Spleen (tissue), 11 donors: Measurements from ENCODE around the gene RNGTT. TPM values are rescaled to one million over a fixed set of nuclear protein-coding genes. Genes with fewer than 3 reads are reported as not detected.
"Not testable (repeated sequence)": the region's sequence is repeated elsewhere in the genome, so short reads cannot be mapped to it uniquely, and the experiment has no call there.

Experiments
- DNase-seq: peaks from one replicate; pipeline ENCODE4 v3.0.0-alpha.2; 2020
- H3K27ac ChIP-seq, 8 donors: fragments of 200-600 bp; sonication (generic) in 7 of 8; 1 replicate in 4 of 8; 2 replicates in 4 of 8; pipeline versions ENCODE4 v1.5.0 to v1.8.0; 2016 to 2021; ENCODE audit warnings: inconsistent platforms in 4 of 8, mild to moderate bottlenecking in 4 of 8, moderate library complexity in 1 of 8
- H3K27me3 ChIP-seq, 7 donors: fragments of 200-600 bp; sonication (generic) in 6 of 7; replicated peaks in 1 of 7; 1 replicate in 4 of 7; 2 replicates in 3 of 7; pipeline versions ENCODE4 v1.5.0 to v1.8.0; 2016 to 2021; ENCODE audit warnings: inconsistent platforms in 3 of 7, mild to moderate bottlenecking in 1 of 7
- H3K36me3 ChIP-seq, 6 donors: fragments of 200-600 bp; sonication (generic) in 5 of 6; 1 replicate in 4 of 6; 2 replicates in 2 of 6; pipeline versions ENCODE4 v1.5.0 to v1.8.0; 2016 to 2021; ENCODE audit warnings: inconsistent platforms in 2 of 6
- H3K4me1 ChIP-seq, 6 donors: fragments of 200-600 bp; sonication (generic) in 5 of 6; 1 replicate in 3 of 6; 2 replicates in 3 of 6; pipeline versions ENCODE4 v1.5.0 to v1.8.0; 2016 to 2021; ENCODE audit warnings: inconsistent platforms in 3 of 6
- H3K4me3 ChIP-seq, 8 donors: fragments of 200-600 bp; sonication (generic) in 7 of 8; 1 replicate in 4 of 8; 2 replicates in 4 of 8; pipeline versions ENCODE4 v1.5.0 to v1.8.0; 2016 to 2021; ENCODE audit warnings: inconsistent platforms in 4 of 8, mild to moderate bottlenecking in 4 of 8, moderate library complexity in 2 of 8
- H3K9me3 ChIP-seq, 8 donors: fragments of 200-600 bp; sonication (generic) in 7 of 8; 1 replicate in 4 of 8; 2 replicates in 4 of 8; pipeline versions ENCODE4 v1.5.0 to v1.8.0; 2016 to 2021; ENCODE audit warnings: inconsistent platforms in 4 of 8
- POLR2A ChIP-seq, 3 donors: fragments of 450-650 bp; IDR thresholded peaks; one replicate each; pipeline ENCODE4 v1.5.1; 2017; ENCODE audit warnings: antibody characterized with exemption in 3 of 3, mild to moderate bottlenecking in 1 of 3
- POLR2AphosphoS5 ChIP-seq, 3 donors: sonication (generic); formaldehyde crosslinking; IDR thresholded peaks; one replicate each; pipeline ENCODE4 v1.5.1; 2017; ENCODE audit warnings: antibody characterized with exemption in 3 of 3
- WGBS, 5 donors: extraction: QIAGEN DNeasy Blood & Tissue Kit in 3 of 5; methylation state at CpG; one replicate each; pipeline versions ENCODE4 v1.1.5 to v1.1.7; 2013 to 2018; 5-methylcytosine and 5-hydroxymethylcytosine counted together
- intact Hi-C: fragments of 100-400 bp; cut with DNase I; formaldehyde crosslinking; loops from one replicate; pipeline ENCODE4 v1.15.0; 2023; ENCODE audit warnings: low total_unique reads
- polyA plus RNA-seq, 3 donors: library from polyadenylated mRNA; stranded (reverse); fragments of 200-250 nt; gene quantifications; one replicate each; pipeline ENCODE4 v1.2.1, GENCODE V29; 2013
- total RNA-seq, 7 donors: library from RNA; depleted of rRNA in 3 of 7; stranded (reverse); fragments of >200 nt in 3 of 7; fragmentation: NEBNext Ultra II Directional in 4 of 7; extraction: Animal tissue kit (Norgen Biotek cat#: 25700) in 4 of 7; gene quantifications; one replicate each; pipeline versions ENCODE4 v1.1.0 to v1.2.1, GENCODE V29; 2016 to 2021
- TF ChIP-seq, protein P1 (sequence below), 11 experiments: fragments of 200-600 bp in 7 of 11; fragments of 450-650 bp in 4 of 11; sonication (generic) in 4 of 11; IDR thresholded peaks in 8 of 11; conservative IDR thresholded peaks in 3 of 11; 1 replicate in 7 of 11; 2 replicates in 4 of 11; pipeline versions ENCODE4 v1.4.0 to v1.8.0; 2016 to 2021; ENCODE audit warnings: antibody characterized with exemption in 11 of 11, inconsistent platforms in 4 of 11, mild to moderate bottlenecking in 1 of 11
- donor health status: healthy with polysubstance abuse.
- donor health status: DM: no; HTN: no; CAD: no; lungs with moderate emphysema.
- donor health status: DM: no; HTN: no; CAD: no.
- donor health status: Bipolar disorder and iron deficiency.
- donor health status: healthy.
- donor health status: DM: no; HTN: no; CAD: no.
- donor health status: DM: yes; HTN: yes; CAD: no.

RNGTT gene
- total and polyA plus RNA-seq, 10 donors = 9.4 to 27.1 (median 17.6) TPM

DNA sequence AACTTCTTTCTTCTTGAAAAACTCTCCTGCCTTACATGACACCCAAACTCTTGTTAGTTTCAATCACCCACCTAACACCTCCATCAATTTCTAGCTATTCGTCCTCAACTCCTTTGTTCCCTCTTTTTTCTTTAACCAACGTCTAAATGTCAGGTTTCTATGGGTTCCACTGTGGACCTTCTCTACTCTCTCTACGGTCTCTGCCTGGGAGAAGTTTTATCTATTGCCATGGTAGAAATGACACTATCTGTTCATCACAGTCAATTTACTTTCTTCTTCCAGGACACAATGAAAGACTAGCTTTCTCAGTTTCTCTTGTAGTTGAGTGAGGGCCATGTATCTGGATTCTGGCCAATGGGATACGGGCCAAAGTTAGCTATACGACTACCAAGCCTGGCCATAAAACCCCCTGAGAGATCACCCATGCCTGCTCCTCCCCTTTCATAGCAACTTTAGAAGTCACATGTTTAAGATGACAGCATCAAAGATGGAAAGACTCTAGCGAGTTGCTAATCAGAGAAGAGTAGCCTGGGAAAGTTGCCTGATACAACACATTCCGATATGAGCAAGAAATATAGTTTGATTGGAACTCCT is 17.9 kb downstream of the RNGTT start:
- no peak for DNase-seq
- no peaks in the 10 kb centered on the region for H3K27me3 ChIP-seq

DNA sequence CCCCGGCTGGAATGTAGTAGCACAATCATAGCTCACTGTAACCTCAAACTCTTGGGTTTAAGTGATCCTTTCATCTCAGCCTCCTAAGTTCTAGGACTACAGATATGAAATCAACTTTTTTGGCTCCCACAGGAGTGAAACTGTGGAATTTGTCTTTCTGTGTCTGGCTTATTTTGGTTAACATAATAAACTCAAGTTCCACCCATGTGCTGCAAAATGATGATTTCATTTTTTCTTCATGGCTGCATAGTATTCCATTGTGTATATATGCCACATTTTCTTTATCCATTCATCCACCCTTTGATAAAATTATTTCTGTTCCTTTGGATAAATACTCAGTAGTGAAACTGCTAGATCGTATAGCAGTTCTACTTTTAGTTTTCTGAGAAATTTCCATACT is 29.9 kb downstream of the RNGTT start:
- Histone ChIP-seq H3K9me3 (peaks cover 3 to 47% (median 37%) of the 10 kb centered on the region in 8 donors), H3K36me3 (peaks cover 0 to 85% (median 38%) of the 10 kb centered on the region in 6 donors), H3K4me3 (no peak overlapping the region), H3K27me3 (no peaks in the 10 kb centered on the region), H3K27ac (no peak overlapping the region), H3K4me1 (no peaks in the 10 kb centered on the region)
- intact Hi-C loops = no loop called here
- DNase-seq = no peak
- TF ChIP-seq POLR2A (IDR thresholded peaks at IDR 0.05) (no peak), POLR2AphosphoS5 (IDR thresholded peaks at IDR 0.05) (no peak)
- TF ChIP-seq, protein P1, sequence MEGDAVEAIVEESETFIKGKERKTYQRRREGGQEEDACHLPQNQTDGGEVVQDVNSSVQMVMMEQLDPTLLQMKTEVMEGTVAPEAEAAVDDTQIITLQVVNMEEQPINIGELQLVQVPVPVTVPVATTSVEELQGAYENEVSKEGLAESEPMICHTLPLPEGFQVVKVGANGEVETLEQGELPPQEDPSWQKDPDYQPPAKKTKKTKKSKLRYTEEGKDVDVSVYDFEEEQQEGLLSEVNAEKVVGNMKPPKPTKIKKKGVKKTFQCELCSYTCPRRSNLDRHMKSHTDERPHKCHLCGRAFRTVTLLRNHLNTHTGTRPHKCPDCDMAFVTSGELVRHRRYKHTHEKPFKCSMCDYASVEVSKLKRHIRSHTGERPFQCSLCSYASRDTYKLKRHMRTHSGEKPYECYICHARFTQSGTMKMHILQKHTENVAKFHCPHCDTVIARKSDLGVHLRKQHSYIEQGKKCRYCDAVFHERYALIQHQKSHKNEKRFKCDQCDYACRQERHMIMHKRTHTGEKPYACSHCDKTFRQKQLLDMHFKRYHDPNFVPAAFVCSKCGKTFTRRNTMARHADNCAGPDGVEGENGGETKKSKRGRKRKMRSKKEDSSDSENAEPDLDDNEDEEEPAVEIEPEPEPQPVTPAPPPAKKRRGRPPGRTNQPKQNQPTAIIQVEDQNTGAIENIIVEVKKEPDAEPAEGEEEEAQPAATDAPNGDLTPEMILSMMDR (IDR thresholded peaks at IDR 0.05 in 8 of 11, conservative IDR thresholded peaks at IDR 0.05 in 3 of 11) = no peak
- WGBS, 5 donors = 96 to 99% (median 96%) methylated on average over 2 of the region's 2 CpGs

More for the DNA sequence above, 17.9 kb downstream of the RNGTT start:
- Histone ChIP-seq H3K36me3 (peaks cover 0 to 8% (median 0%) of the 10 kb centered on the region in 6 donors), H3K9me3 (no peaks in the 10 kb centered on the region), H3K4me3 (no peak overlapping the region), H3K27ac (no peak overlapping the region), H3K4me1 (no peaks in the 10 kb centered on the region)
- intact Hi-C loops = no loop called here
- 89 to 95% (median 92%) methylated on average over 7 of the region's 7 CpGs for WGBS, 5 donors
- TF ChIP-seq POLR2A (IDR thresholded peaks at IDR 0.05) = no peak
- TF ChIP-seq, protein P1 (IDR thresholded peaks at IDR 0.05 in 8 of 11, conservative IDR thresholded peaks at IDR 0.05 in 3 of 11) = no peak
- no peak for TF ChIP-seq POLR2AphosphoS5 (IDR thresholded peaks at IDR 0.05)

DNA sequence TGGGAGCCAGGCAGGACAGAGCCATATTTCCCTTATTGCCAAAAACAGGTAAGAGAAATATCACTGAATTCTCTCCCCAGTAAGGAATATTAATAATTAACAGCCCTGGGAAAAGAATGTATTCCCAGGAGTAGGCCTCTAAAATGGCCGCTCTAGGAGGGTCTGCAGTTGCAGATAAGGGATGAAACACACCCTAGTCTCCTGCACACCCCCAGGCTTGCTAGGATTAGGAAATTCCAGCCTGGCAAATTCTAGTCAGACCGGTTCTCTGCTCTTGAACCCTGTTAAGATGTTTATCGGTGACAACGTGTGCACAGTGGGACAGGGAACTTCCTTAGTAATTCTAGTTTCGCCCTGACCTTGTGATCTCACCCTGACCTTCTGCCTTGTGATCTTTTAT is 31.4 kb downstream of the RNGTT start:
- WGBS, 5 donors = 93 to 97% (median 93%) methylated on average over 5 of the region's 5 CpGs
- Histone ChIP-seq H3K36me3 (peaks cover 0 to 85% (median 41%) of the 10 kb centered on the region in 6 donors), H3K9me3 (peaks cover 3 to 47% (median 37%) of the 10 kb centered on the region in 8 donors)
- DNase-seq, intact Hi-C loops, H3K4me1 ChIP-seq, H3K27ac ChIP-seq, H3K4me3 ChIP-seq, H3K27me3 ChIP-seq: not testable (repeated sequence)

DNA sequence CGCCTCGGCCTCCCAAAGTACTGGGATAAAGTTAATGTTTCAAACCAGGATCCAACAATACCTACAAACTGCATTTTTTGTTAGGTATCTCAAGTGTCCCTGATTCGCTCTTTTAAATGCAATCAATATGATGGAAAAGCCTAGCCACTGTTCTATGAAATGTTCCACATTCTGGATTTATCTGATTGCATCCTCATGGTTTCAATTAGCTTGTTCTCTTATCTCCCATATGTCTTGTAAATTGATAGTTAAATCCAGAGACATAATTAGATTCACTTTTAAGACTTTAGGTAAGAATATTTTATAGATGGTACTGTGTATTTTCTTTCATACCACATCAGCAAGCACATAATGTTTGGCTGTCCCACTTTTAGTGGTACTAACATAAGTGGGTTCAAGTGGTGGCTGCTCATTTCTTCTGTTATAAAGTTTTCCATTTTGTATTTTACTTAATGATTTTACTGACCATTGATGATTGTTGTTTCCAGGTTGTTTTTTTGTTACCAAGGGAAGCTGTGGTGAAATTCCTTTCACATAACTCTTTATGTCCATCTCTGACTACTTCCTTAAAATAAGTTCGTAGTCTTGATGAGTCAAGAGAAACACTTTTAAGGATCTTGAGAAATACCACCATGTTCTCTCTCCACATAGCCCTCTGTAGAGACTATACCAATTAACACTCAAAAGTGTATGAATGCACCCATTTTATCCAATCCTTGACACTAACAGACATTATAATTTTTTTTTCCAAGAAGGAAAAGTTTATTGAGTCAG is 40.5 kb downstream of the RNGTT start:
- WGBS, 5 donors = 84 to 90% (median 85%) methylated on average over 4 of the region's 4 CpGs
- Histone ChIP-seq H3K9me3 (no peaks in the 10 kb centered on the region), H3K27ac (peak overlapping the region in 1 of 8 donors; percentile 56), H3K36me3 (peaks cover 0 to 56% (median 14%) of the 10 kb centered on the region in 6 donors), H3K27me3 (no peaks in the 10 kb centered on the region), H3K4me3 (no peak overlapping the region), H3K4me1 (peaks cover 0 to 3% (median 0%) of the 10 kb centered on the region in 6 donors)
- DNase-seq = no peak
- intact Hi-C loops = no loop called here
- TF ChIP-seq, protein P1 (IDR thresholded peaks at IDR 0.05 in 8 of 11, conservative IDR thresholded peaks at IDR 0.05 in 3 of 11) = no peak
- TF ChIP-seq POLR2A (IDR thresholded peaks at IDR 0.05) (no peak), POLR2AphosphoS5 (IDR thresholded peaks at IDR 0.05) (no peak)
